Activated naive CD8-positive, alpha-beta T cell treated with anti-CD3 and anti-CD28 coated beads, Interleukin-2, amount 50 U/mL, for 16 hours (primary cell): ENCODE data around the gene CLEC18A.
"Not testable (repeated sequence)": the region's sequence is repeated elsewhere in the genome, so short reads cannot be mapped to it uniquely, and the experiment has no call there.

ENCODE experiments used
- DNase-seq: peaks from one replicate; pipeline ENCODE4 v3.0.0-alpha.2; 2020; ENCODE audit warnings: low read depth, low spot score

The CLEC18A gene

GRCh38 chr16:69951672-69952031, 518 bp downstream of the CLEC18A start:
- not testable (repeated sequence) for DNase-seq

- DNase-seq, result not testable (repeated sequence)
These were observed 982 bp downstream of the CLEC18A start for GRCh38 chr16:69952116-69952515.

GRCh38 chr16:69952572-69953355, 1.6 kb downstream of the CLEC18A start:
- not testable (repeated sequence) for DNase-seq

DNA sequence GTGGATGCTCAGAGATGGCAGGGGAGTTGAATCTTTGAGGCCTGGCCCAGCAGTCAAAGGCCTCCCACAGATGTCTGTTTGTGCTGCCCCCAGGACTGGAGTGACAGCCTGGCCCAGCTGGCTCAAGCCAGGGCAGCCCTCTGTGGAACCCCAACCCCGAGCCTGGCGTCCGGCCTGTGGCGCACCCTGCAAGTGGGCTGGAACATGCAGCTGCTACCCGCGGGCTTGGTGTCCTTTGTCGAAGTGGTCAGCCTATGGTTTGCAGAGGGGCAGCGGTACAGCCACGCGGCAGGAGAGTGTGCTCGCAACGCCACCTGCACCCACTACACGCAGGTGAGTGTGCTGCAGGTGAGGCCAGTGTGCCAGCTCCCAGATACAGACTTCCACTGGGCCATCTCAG, 3.1 kb downstream of the CLEC18A start:
- DNase-seq, result not testable (repeated sequence)

GRCh38 chr16:69963312-69963711, 12.2 kb downstream of the CLEC18A start:
- not testable (repeated sequence) for DNase-seq

DNA sequence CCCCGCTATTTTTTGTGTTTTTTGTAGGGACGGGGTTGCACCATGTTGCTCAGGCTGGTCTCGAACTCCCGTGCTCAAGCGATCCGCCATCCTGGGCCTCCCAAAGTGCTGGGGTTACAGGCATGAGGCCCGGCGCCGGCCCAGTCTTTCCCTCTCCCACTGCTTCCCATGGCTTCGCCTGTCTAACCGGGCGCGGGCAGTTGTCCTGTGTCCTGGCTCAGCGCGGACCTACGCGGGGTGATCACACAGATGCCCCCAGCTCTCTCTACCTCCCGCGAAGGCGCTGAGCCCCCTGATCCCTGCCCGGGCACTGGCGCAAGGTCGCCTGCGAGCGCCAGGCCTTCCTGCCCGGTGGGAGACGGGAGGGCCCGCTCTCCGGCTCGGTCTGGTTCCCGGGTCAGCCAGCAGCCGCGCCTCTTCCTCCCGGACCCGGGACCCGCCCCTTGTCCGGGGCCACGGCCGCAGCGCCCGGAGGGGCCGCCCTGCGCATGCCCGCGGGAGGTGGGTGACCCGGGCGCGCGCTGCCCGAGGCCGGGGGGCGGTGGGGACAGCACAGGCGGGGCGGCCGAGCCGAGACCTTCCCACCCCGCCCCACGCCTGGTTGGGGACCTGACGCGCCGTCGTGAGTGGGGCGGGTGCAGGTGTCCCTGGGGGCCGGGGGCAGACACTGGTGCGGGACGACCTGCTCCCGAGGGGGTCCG, 14.0 kb downstream of the CLEC18A start:
- not testable (repeated sequence) for DNase-seq

DNA sequence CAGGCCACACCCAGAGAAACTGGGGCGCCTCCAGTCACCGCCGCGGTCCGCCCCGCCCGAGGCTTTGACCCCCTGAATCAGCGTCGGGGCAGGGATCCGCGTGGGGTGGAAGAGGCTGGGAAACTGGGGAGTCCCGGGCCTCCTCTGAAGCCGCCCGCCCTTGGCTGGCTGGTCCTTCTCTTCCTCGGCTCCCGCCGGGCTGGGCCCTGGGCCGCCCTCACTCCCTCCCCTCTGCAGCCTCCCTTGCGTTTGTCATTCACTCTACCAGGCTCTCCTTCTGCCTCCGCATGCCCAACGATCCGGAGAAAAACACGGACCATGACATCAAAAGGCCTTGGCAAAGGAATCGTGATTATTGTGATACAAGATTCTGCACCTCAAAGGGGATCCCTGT, 14.5 kb downstream of the CLEC18A start:
- DNase-seq, result not testable (repeated sequence)

DNA sequence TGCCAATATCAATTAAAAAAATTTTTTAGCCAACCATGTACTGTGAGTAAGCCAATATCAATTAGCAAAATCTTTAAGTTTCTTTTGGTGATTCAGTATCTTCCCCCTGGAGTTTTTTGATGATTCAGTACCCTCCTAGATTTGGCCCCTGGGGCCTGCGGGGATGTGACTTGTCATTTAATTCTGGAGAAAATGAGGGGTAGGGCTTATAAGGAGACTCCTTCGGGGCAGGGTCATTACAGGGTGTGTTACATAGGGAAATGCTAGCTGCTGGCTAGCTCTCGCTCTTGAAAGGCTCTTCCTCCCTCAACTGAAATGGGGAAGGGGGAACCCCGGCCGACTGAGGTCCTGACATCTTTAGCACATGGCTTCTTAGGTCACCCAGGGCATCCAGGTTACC, 16.6 kb downstream of the CLEC18A start:
- not testable (repeated sequence) for DNase-seq

DNA sequence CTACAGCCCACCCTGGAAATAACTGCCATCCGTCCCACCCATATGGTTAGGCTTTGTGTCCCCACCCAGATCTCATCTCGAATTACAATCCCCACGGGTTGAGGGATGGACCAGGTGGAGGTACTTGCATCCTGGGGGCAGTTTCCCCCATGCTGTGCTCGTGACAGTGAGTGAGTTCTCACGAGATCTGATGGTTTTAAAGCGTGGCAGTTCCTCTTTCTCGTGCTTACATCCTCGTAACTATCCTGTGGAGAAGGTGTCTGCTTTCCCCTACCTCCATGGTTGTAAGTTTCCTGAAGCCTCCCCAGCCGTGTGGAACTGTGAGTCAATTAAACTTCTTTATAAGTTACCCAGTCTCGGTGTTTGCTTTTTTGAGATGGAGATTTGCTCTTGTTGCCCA, 17.0 kb downstream of the CLEC18A start:
- DNase-seq, result not testable (repeated sequence)

- not testable (repeated sequence) for DNase-seq
These were observed 18.5 kb downstream of the CLEC18A start for GRCh38 chr16:69969657-69970056.

DNA sequence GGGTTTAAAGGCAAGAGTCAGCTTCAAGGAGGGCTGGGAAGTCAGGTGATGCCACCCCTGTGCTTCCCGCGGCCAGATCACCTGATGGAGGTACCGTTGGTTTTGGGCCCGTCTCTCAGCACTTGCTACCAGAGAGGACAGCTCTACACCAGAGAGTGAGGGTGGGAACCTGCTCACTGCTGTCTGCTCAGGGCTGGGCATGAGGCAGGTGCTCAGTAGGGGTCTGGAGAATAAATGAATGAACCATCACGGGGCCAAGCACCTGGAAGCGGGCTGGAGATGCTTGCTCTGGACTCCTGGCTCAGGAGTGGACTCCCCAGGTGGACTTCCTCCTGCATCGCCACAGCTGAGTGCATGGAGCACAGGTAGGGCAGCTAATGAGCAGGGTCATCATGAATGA, 21.0 kb downstream of the CLEC18A start:
- DNase-seq, result not testable (repeated sequence)

DNA sequence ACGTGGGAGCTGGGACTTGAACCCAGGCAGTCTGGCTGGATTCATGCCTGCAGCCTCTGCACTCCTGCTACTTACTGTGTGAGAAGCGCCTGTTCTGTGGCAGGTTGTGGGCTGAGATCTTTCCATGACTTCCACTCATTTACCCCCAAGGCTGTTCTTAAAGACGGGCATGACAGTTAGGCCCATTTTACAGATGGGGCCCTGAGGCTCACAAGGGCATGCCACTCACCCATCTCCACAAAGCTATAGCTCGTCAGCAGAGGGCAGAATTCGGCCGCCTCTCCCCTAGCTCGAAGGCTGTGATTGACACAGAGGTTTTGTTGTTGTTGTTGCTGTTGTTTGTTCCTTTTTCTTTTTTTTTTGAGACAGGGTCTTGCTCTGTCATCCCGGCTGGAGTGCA, 21.8 kb downstream of the CLEC18A start:
- DNase-seq, result not testable (repeated sequence)

DNA sequence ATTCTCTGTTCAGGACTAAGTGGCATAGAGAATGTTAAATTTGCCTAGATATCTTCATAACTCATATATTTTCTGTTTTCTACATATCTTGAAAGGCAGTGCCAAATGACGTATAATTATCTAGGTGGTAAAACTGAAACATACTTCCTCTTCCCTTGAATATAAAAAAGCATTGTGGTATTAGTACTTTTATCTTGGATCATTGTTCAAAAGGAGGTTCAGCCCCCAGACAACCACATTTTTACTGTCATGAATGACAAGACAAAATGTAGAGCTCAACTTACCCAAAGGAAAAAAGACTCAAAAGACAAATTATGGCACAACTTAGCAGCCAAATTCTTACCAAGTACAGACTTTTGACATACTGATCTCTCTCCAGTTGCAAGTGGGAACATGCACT, 34.1 kb downstream of the CLEC18A start:
- not testable (repeated sequence) for DNase-seq

DNA sequence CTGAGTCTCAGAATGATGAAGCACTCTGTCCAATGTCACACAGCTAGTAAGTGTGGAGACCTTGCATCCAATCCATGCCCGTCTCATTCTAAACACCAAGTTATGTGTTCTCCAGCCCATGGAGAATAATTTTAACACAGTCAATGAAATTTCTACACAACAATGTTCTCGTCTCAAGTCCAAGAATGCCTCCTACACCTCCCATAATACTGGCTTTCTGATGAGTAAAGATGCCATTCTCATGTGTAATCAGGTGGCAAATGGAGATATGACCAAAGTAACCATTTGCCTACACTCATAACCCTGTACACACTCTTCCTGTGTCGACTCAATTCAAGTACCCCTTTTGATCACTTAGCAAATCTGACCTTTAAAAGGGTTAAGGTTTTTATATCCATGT, 46.8 kb downstream of the CLEC18A start:
- not testable (repeated sequence) for DNase-seq

- not testable (repeated sequence) for DNase-seq
These were observed 48.7 kb downstream of the CLEC18A start for GRCh38 chr16:69999801-70000200.

DNA sequence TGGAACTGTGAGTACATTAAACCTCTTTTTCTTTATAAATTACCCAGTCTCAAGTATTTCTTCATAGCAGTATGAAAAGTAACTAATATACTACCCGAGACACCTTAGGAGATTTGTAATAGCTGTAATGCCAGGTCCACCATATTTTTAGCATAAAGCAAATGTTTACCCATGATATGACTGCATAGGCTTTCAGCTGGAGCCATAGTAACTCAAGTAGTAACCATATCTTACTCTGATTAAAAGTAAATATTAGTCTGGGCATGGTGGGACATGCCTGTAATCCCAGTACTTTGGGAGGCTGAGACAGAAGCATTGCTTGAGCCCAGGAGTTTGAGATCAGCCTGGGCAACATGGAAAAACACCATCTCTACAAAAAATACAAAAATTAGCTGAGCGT, 52.4 kb downstream of the CLEC18A start:
- DNase-seq, result not testable (repeated sequence)

DNA sequence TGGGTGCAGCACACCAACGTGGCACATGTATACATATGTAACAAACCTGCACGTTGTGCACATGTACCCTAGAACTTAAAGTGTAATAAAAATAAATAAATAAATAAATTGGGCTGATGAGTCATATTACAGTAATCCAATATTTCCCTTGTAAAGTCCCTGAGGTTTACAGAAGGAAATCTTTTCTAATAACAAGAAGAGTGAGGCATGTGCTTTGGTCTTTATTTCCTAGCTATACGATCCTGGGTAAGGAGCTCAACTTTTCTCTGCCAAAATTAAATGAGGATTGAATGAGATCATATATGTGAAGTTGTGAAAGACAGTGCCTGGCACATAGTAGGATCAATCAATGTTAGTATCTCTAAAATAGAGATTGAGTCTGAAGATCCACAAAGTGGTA, 57.5 kb downstream of the CLEC18A start:
- DNase-seq, result not testable (repeated sequence)

DNA sequence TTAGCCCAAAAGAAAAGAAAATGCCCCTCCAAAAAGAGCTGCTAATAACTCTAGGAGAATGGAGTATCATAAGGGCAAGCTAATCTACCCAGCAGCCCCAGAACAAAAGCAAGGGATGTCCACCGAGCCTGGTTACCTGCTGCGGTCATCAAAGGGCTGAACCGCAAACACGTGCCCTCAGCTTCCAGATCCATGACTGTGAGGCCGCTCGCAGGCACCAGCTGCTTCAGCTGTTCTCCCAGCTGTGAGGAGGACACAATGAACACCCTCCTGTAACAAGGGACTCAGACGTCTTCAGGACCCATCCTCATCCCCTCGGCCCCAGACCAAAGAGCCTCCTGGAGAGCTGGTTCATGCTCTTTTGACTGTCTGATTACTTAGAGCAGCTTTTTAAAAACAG, 59.5 kb downstream of the CLEC18A start:
- DNase-seq, result not testable (repeated sequence)

DNA sequence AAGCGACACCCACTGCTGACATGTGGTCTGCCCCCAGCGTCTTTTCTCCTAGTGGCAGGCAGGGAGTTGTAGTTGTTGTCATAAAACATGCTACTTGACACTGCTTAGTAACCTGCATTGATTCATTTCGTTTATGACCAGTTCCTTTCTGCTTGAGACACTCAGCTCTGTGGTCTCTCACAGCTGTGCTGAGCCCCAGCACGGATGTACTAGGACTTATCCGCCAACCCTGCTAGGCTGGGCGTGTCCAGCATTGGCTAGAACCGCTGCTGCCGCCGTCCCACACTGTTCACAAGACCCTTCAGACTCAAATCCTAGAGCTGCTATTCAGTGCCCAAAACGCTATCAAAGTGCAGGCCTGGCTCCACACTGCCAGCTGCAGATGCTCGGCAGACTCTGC, 60.0 kb downstream of the CLEC18A start:
- DNase-seq, result not testable (repeated sequence)

GRCh38 chr16:70012354-70012753, 61.2 kb downstream of the CLEC18A start:
- DNase-seq, result not testable (repeated sequence)

DNA sequence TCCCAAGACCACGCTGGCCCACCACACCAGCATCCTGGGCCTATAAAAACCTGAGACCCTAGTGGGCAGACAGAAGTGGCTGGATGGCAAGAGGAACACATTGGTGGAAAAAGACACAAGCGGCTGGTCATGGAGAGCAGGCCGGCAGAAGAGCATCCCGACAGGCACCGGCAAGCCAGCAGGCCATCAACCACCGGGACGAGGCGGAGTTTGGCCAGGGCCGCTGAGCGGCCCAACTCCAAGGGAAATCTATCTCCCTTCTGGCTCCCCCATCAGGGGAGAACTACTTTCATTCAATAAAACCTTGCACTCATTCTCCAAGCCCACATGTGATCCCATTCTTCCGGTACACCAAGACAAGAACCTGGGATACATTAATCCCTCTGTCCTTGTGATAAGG, 61.8 kb downstream of the CLEC18A start:
- not testable (repeated sequence) for DNase-seq
